Lower leg skin (tissue), 4 donors: ENCODE measurements around the gene PPP1R14C. TPM values are rescaled to one million over a fixed set of nuclear protein-coding genes. Genes with fewer than 3 reads are reported as not detected.
"Not testable (repeated sequence)": the region's sequence is repeated elsewhere in the genome, so short reads cannot be mapped to it uniquely, and the experiment has no call there.

ENCODE experiments used
- DNase-seq, 2 donors: peaks; one replicate each; pipeline ENCODE4 v3.0.0-alpha.2; 2019; ENCODE audit warnings: low spot score in 2 of 2
- H3K4me3 ChIP-seq: fragments of 200-600 bp; sonication (generic); 2 replicates; pipeline ENCODE4 v1.5.1; 2017; ENCODE audit warnings: mild to moderate bottlenecking, low read depth; ENCODE audit not compliant: poor library complexity, severe bottlenecking
- CTCF ChIP-seq, 3 donors: fragments of 450-650 bp; IDR thresholded peaks; one replicate each; pipeline ENCODE4 v1.5.1; 2016; ENCODE audit warnings: antibody characterized with exemption in 3 of 3, mild to moderate bottlenecking in 3 of 3, moderate library complexity in 2 of 3
- POLR2A ChIP-seq, 2 donors: fragments of 450-650 bp; IDR thresholded peaks; one replicate each; pipeline ENCODE4 v1.6.1; 2016 to 2017; ENCODE audit warnings: antibody characterized with exemption in 2 of 2, mild to moderate bottlenecking in 1 of 2, moderate library complexity in 1 of 2
- WGBS, 2 donors: methylation state at CpG; one replicate each; pipeline ENCODE4 v1.1.5; 2018; 5-methylcytosine and 5-hydroxymethylcytosine counted together
- intact Hi-C: fragments of 100-400 bp; cut with DNase I; formaldehyde crosslinking; loops from one replicate; pipeline ENCODE4 v1.15.0; 2023; ENCODE audit warnings: low total_unique reads
- total RNA-seq, 4 donors: library from RNA; depleted of rRNA; stranded (reverse); fragments of >200 nt; gene quantifications; one replicate each; pipeline ENCODE4 v1.1.0, GENCODE V29; 2016

Gene PPP1R14C
- total RNA-seq, 4 donors from 2014 or later, result 116 to 145 (median 127) TPM

GRCh38 chr6:150185732-150186117, 42.9 kb downstream of the PPP1R14C start:
- WGBS, 2 donors, result 87 to 88% methylated on average over 8 of the region's 8 CpGs
- intact Hi-C loops, result no loop called here
- DNase-seq, result peak in 1 of 2 donors; percentile 46
- H3K4me3 ChIP-seq, result no peak overlapping the region
- no peak for TF ChIP-seq CTCF (IDR thresholded peaks at IDR 0.05)
- TF ChIP-seq POLR2A (IDR thresholded peaks at IDR 0.05), result no peak

GRCh38 chr6:150186129-150186898, 43.5 kb downstream of the PPP1R14C start:
- 94 to 97% methylated on average over 9 of the region's 9 CpGs for WGBS, 2 donors
- intact Hi-C loops, result no loop called here

GRCh38 chr6:150187433-150187832, 44.6 kb downstream of the PPP1R14C start:
- intact Hi-C loops, H3K4me3 ChIP-seq, DNase-seq: not testable (repeated sequence)
- 89 to 92% methylated on average over 2 of the region's 2 CpGs for WGBS, 2 donors

More at GRCh38 chr6:150186129-150186898, 43.5 kb downstream of the PPP1R14C start:
- TF ChIP-seq POLR2A (IDR thresholded peaks at IDR 0.05) (no peak), CTCF (IDR thresholded peaks at IDR 0.05) (no peak)
- no peak for DNase-seq
- no peak overlapping the region for H3K4me3 ChIP-seq

GRCh38 chr6:150189122-150189521, 46.3 kb downstream of the PPP1R14C start:
- TF ChIP-seq CTCF (IDR thresholded peaks at IDR 0.05) (no peak), POLR2A (IDR thresholded peaks at IDR 0.05) (no peak)
- intact Hi-C loops, result no loop called here

GRCh38 chr6:150191809-150192208, 49.0 kb downstream of the PPP1R14C start:
- TF ChIP-seq POLR2A (IDR thresholded peaks at IDR 0.05), result no peak
- TF ChIP-seq CTCF (IDR thresholded peaks at IDR 0.05), result no peak
- WGBS, 2 donors, result 77 to 93% methylated on average over 3 of the region's 3 CpGs
- H3K4me3 ChIP-seq, result no peak overlapping the region
- intact Hi-C loops, result no loop called here
- DNase-seq, result no peak

More at GRCh38 chr6:150189122-150189521, 46.3 kb downstream of the PPP1R14C start:
- H3K4me3 ChIP-seq, result no peak overlapping the region
- DNase-seq, result peak in 1 of 2 donors; percentile 49
- WGBS, 2 donors, result 86 to 90% methylated on average over 5 of the region's 5 CpGs

GRCh38 chr6:150194195-150194594, 51.4 kb downstream of the PPP1R14C start:
- H3K4me3 ChIP-seq, result no peak overlapping the region
- DNase-seq, result no peak
- intact Hi-C loops, result no loop called here
- no peak for TF ChIP-seq CTCF (IDR thresholded peaks at IDR 0.05)
- 85 to 92% methylated on average over 2 of the region's 2 CpGs for WGBS, 2 donors
